ENCODE results near the gene TCF21.
A peak's percentile ranks its signal among the peaks of the same experiment; 100 is the strongest.
"Not testable (repeated sequence)": the region's sequence is repeated elsewhere in the genome, so short reads cannot be mapped to it uniquely, and the experiment has no call there.

TCF21 gene

DNA sequence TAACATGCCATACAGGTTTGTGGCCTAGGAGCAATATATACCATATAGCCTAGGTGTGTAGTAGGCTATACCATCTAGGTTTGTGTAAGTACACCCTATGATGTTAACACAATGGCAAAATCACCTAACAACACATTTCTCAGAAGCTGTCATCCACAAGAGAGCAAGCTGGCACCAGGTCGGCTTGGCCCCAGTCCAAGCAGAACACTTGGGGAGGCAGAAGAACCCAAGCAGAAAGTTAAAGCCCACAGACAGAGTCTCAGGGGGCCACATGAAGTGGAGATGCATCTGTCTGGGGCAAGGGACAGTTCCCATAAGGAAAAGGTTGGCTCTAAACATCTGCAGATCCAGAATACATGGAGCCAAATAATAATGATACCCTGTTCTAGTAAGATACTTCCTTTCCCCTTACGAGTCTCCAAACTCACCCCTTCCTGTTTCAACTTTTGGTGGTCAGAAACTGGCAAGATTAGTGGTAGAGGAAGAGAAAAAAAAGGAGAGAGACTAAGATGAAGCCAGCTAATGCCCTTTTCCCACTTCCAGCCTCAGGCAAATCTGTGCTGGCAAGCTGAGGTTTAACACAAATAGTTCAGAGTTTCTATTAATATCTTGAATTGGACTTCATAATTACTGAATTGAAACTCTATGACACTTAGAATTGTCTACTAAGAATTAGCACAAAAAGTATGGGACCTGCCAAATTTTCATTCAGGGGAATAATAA, 29.5 kb downstream of the TCF21 start:
- DNase-seq (ENCODE audit: low read depth): no peak
- TF ChIP-seq, protein P1, sequence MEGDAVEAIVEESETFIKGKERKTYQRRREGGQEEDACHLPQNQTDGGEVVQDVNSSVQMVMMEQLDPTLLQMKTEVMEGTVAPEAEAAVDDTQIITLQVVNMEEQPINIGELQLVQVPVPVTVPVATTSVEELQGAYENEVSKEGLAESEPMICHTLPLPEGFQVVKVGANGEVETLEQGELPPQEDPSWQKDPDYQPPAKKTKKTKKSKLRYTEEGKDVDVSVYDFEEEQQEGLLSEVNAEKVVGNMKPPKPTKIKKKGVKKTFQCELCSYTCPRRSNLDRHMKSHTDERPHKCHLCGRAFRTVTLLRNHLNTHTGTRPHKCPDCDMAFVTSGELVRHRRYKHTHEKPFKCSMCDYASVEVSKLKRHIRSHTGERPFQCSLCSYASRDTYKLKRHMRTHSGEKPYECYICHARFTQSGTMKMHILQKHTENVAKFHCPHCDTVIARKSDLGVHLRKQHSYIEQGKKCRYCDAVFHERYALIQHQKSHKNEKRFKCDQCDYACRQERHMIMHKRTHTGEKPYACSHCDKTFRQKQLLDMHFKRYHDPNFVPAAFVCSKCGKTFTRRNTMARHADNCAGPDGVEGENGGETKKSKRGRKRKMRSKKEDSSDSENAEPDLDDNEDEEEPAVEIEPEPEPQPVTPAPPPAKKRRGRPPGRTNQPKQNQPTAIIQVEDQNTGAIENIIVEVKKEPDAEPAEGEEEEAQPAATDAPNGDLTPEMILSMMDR (conservative IDR thresholded peaks at IDR 0.05; ENCODE audit: control insufficient read depth, insufficient read depth, low read depth, low read length): no peak
- no peak overlapping the region for H3K4me3 ChIP-seq (ENCODE audit: control insufficient read depth, low read depth, low read length)

DNA sequence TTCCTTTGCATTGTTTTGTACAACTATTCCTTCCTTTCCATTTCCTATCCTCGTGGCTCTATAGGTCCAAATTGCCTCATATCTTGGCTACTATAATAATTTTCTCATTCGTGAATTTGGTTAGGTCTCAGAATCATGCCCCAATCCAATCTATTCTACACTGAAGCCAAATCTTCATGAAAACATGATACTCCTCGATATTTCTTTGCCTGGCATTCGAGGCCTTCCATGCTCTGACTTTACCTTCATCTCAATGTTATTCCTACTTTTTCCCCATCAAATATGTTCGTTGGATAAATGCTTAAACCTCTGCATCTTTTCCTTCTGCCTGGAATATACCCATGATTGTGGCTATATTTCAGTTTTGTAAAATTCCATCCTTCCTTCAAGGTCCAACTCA, 30.4 kb downstream of the TCF21 start:
- H3K4me3 ChIP-seq (ENCODE audit: control insufficient read depth, low read depth, low read length): no peak overlapping the region
- TF ChIP-seq, protein P1 (conservative IDR thresholded peaks at IDR 0.05; ENCODE audit: control insufficient read depth, insufficient read depth, low read depth, low read length): no peak

DNA sequence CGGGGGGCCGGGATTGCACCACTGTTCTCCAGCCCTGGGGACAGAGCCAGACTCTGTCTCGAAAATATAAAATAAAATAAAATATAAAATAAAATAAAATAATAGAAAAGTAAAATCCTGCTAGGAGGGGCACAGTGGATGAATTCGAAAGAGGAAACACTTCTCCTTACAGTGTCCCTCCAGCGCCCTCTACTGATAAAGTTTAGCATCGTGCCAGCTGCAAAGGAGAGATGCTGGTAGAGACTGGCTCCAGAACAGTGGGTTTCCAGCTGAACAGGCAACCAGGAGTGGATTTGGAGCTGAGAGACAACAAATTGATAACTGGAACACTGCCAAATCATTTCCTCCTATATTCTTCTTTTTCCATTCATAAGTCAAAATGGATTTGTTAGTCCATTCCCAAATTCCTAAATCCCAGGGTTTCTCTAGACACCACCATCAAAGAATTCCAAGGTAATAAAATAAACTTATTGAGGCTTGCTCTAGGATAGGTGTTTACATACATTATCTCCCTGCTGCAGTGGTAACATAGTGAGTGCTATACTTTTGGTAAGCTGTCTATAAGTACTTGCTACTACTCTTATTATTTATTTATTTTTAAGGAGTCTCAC, 32.4 kb downstream of the TCF21 start:
- DNase-seq (ENCODE audit: low read depth): peak; percentile 78
- TF ChIP-seq, protein P1 (conservative IDR thresholded peaks at IDR 0.05; ENCODE audit: control insufficient read depth, insufficient read depth, low read depth, low read length): peak; percentile 92
- H3K4me3 ChIP-seq (ENCODE audit: control insufficient read depth, low read depth, low read length): no peak overlapping the region

More for the DNA sequence above, 30.4 kb downstream of the TCF21 start:
- DNase-seq (ENCODE audit: low read depth): no peak

DNA sequence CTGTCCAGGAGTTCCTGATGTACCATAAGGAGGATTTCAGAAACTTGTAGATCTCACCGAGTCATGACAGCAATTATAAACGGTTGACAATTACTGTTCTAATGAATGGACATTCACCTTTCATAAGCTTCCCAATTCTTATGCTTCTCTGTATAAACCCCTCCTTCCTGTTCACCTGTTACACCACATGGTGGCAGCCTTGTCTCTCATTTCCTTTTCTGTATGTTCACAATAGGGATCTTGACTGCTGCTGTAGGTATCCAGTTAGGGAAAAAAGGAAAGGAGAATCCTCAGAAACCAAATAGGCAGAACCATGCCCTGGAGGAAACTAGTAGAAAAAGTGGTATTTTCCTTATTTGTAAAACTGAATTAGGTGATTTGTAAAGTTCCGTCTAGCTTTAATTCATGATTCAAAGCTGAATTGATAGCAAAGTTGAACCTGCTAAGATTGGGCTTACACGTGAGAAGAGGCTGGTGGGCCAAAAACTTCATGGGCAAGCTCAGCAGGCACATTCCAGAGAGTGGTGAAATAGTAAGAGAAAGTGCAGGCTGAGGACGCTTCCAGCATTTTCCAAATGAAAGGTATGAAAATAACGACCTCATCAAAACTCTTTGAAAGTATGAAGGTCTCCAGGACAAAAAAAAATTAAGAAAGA, 35.2 kb downstream of the TCF21 start:
- no peak overlapping the region for H3K4me3 ChIP-seq (ENCODE audit: control insufficient read depth, low read depth, low read length)
- DNase-seq (ENCODE audit: low read depth): peak; percentile 81
- TF ChIP-seq, protein P1 (conservative IDR thresholded peaks at IDR 0.05; ENCODE audit: control insufficient read depth, insufficient read depth, low read depth, low read length): peak; percentile 93

DNA sequence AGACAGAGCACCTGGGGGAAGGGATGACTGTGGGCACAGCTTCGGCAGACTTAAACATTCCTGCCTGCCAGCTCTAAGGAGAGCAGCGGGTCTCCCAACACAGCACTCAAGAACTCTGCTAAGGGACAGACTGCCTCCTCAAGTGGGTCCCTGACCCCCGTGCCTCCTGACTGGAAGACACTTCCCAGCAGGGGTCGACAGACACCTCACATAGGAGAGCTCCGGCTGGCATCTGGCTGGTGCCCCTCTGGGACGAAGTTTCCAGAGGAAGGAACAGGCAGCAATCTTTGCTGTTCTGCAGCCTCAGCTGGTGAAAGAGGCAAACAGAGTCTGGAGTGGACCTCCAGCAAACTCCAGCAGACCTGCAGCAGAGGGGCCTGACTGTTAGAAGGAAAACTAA, 42.3 kb downstream of the TCF21 start:
- DNase-seq (ENCODE audit: low read depth); H3K4me3 ChIP-seq (ENCODE audit: control insufficient read depth, low read depth, low read length): not testable (repeated sequence)

DNA sequence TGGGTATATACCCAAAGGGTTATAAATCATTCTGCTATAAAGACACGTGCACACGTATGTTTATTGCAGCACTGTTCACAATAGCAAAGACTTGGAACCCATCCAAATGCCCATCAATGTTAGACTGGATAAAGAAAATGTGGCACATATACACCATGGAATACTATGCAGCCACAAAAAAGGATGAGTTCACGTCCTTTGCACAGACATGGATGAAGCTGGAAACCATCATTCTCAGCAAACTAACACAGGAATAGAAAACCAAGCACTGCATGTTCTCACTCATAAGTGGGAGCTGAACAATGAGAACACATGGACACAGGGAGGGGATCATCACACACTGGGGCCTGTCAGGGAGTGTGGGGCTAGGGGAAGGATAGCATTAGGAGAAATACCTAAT, 47.4 kb downstream of the TCF21 start:
- DNase-seq (ENCODE audit: low read depth); H3K4me3 ChIP-seq (ENCODE audit: control insufficient read depth, low read depth, low read length): not testable (repeated sequence)

DNA sequence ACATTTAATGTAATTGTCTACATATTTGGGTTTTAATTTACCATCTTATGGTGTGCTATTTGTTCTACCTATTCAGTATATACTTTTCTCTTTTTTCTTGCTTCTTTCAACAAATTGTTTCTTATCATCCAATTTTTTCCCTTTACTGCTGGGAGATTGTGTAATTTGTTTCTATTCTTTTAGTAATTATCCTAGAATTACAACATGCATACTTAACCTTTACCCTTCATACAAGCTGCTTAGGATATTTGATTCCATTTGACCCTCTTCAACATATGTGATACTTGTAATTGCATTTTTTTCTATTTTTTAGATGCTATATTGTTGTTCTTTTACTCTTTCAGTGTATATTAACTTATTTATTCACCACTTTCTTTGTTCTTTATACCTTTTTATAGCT, 49.0 kb downstream of the TCF21 start:
- H3K4me3 ChIP-seq (ENCODE audit: control insufficient read depth, low read depth, low read length): no peak overlapping the region
- DNase-seq (ENCODE audit: low read depth): no peak
- TF ChIP-seq, protein P1 (conservative IDR thresholded peaks at IDR 0.05; ENCODE audit: control insufficient read depth, insufficient read depth, low read depth, low read length): no peak

Data from fibroblast of mammary gland (primary cell).